Measurements from ENCODE around the gene GID8.

- TF ChIP-seq, protein P1, sequence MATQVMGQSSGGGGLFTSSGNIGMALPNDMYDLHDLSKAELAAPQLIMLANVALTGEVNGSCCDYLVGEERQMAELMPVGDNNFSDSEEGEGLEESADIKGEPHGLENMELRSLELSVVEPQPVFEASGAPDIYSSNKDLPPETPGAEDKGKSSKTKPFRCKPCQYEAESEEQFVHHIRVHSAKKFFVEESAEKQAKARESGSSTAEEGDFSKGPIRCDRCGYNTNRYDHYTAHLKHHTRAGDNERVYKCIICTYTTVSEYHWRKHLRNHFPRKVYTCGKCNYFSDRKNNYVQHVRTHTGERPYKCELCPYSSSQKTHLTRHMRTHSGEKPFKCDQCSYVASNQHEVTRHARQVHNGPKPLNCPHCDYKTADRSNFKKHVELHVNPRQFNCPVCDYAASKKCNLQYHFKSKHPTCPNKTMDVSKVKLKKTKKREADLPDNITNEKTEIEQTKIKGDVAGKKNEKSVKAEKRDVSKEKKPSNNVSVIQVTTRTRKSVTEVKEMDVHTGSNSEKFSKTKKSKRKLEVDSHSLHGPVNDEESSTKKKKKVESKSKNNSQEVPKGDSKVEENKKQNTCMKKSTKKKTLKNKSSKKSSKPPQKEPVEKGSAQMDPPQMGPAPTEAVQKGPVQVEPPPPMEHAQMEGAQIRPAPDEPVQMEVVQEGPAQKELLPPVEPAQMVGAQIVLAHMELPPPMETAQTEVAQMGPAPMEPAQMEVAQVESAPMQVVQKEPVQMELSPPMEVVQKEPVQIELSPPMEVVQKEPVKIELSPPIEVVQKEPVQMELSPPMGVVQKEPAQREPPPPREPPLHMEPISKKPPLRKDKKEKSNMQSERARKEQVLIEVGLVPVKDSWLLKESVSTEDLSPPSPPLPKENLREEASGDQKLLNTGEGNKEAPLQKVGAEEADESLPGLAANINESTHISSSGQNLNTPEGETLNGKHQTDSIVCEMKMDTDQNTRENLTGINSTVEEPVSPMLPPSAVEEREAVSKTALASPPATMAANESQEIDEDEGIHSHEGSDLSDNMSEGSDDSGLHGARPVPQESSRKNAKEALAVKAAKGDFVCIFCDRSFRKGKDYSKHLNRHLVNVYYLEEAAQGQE (IDR thresholded peaks at IDR 0.05) = no peak
- TF ChIP-seq, protein P2, sequence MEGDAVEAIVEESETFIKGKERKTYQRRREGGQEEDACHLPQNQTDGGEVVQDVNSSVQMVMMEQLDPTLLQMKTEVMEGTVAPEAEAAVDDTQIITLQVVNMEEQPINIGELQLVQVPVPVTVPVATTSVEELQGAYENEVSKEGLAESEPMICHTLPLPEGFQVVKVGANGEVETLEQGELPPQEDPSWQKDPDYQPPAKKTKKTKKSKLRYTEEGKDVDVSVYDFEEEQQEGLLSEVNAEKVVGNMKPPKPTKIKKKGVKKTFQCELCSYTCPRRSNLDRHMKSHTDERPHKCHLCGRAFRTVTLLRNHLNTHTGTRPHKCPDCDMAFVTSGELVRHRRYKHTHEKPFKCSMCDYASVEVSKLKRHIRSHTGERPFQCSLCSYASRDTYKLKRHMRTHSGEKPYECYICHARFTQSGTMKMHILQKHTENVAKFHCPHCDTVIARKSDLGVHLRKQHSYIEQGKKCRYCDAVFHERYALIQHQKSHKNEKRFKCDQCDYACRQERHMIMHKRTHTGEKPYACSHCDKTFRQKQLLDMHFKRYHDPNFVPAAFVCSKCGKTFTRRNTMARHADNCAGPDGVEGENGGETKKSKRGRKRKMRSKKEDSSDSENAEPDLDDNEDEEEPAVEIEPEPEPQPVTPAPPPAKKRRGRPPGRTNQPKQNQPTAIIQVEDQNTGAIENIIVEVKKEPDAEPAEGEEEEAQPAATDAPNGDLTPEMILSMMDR (IDR thresholded peaks at IDR 0.05; ENCODE audit: low read depth, low read length, missing input control) = no peak
- TF ChIP-seq FOXA2 (IDR thresholded peaks at IDR 0.05) (no peak), NR2F2 (IDR thresholded peaks at IDR 0.05) (no peak), EGR1 (IDR thresholded peaks at IDR 0.05; ENCODE audit: low read depth in 2 of 2) (no peak), TAF1 (conservative IDR thresholded peaks at IDR 0.05) (no peak), GABPA (IDR thresholded peaks at IDR 0.05 in 1 of 2, conservative IDR thresholded peaks at IDR 0.05 in 1 of 2) (no peak), RAD21 (IDR thresholded peaks at IDR 0.05) (no peak), FOXA1 (IDR thresholded peaks at IDR 0.05) (no peak), ATF3 (IDR thresholded peaks at IDR 0.05) (no peak), JUND (IDR thresholded peaks at IDR 0.05) (no peak), RXRA (IDR thresholded peaks at IDR 0.05) (no peak)
- TF ChIP-seq, protein P3, sequence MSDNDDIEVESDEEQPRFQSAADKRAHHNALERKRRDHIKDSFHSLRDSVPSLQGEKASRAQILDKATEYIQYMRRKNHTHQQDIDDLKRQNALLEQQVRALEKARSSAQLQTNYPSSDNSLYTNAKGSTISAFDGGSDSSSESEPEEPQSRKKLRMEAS (IDR thresholded peaks at IDR 0.05) = no peak
Measured at GRCh38 chr20:62894261-62894660, 43.7 kb upstream of the GID8 start.

All from liver (tissue), 3 donors.